CD4-positive, alpha-beta T cell treated with Interleukin-1 beta for 1 hour (primary cell): ENCODE measurements around the gene TMEM229B.
"Not testable (repeated sequence)": the region's sequence is repeated elsewhere in the genome, so short reads cannot be mapped to it uniquely, and the experiment has no call there.

Source experiments
- DNase-seq, 2 donors: peaks; one replicate each; pipeline ENCODE4 v3.0.0-alpha.2; 2020 to 2022

Gene TMEM229B

GRCh38 chr14:67451667-67452066 lies 36.9 kb downstream of the TMEM229B start:
- not testable (repeated sequence) for DNase-seq

- DNase-seq, result no peak
These were observed 39.4 kb downstream of the TMEM229B start for GRCh38 chr14:67449096-67449495.

- no peak for DNase-seq
These were observed 41.5 kb downstream of the TMEM229B start for GRCh38 chr14:67447033-67447381.

GRCh38 chr14:67446371-67447032 lies 42.0 kb downstream of the TMEM229B start:
- no peak for DNase-seq

GRCh38 chr14:67444395-67444794 lies 44.1 kb downstream of the TMEM229B start:
- no peak for DNase-seq

GRCh38 chr14:67442139-67442906 lies 46.2 kb downstream of the TMEM229B start:
- DNase-seq, result no peak

- DNase-seq, result no peak
These were observed 46.8 kb downstream of the TMEM229B start for GRCh38 chr14:67441672-67442071.

GRCh38 chr14:67441256-67441655 lies 47.3 kb downstream of the TMEM229B start:
- no peak for DNase-seq

GRCh38 chr14:67440513-67440912 lies 48.0 kb downstream of the TMEM229B start:
- DNase-seq, result no peak

GRCh38 chr14:67438969-67439368 lies 49.6 kb downstream of the TMEM229B start:
- no peak for DNase-seq

- DNase-seq, result no peak
These were observed 52.3 kb downstream of the TMEM229B start for GRCh38 chr14:67436006-67436866.

- DNase-seq, result no peak
These were observed 52.9 kb downstream of the TMEM229B start for GRCh38 chr14:67435603-67436002.

GRCh38 chr14:67432050-67432564 lies 56.4 kb downstream of the TMEM229B start:
- no peak for DNase-seq

- no peak for DNase-seq
These were observed 58.9 kb downstream of the TMEM229B start for GRCh38 chr14:67429510-67430205.

GRCh38 chr14:67428501-67429031 lies 60.0 kb downstream of the TMEM229B start:
- no peak for DNase-seq

GRCh38 chr14:67426983-67427606 lies 61.4 kb downstream of the TMEM229B start:
- DNase-seq, result peak; percentile 76 to 79

GRCh38 chr14:67426161-67426560 lies 62.4 kb downstream of the TMEM229B start:
- DNase-seq, result no peak

- DNase-seq, result no peak
These were observed 62.9 kb downstream of the TMEM229B start for GRCh38 chr14:67425608-67426007.

- no peak for DNase-seq
These were observed 64.0 kb downstream of the TMEM229B start for GRCh38 chr14:67424539-67424938.

- DNase-seq, result no peak
These were observed 65.1 kb downstream of the TMEM229B start for GRCh38 chr14:67423424-67423823.

- DNase-seq, result no peak
These were observed 66.9 kb downstream of the TMEM229B start for GRCh38 chr14:67421356-67422224.
